Measurements from ENCODE around the gene CERS1. TPM values are rescaled to one million over a fixed set of nuclear protein-coding genes. Genes with fewer than 3 reads are reported as not detected.

The CERS1 gene
- total RNA-seq, 4 donors from 2014 or later = 0.39 to 0.57 TPM; not detected in 2

- intact Hi-C loops (cut with DNase I; ENCODE audit: low total_unique reads) = no loop called here
- TF ChIP-seq, protein P1, sequence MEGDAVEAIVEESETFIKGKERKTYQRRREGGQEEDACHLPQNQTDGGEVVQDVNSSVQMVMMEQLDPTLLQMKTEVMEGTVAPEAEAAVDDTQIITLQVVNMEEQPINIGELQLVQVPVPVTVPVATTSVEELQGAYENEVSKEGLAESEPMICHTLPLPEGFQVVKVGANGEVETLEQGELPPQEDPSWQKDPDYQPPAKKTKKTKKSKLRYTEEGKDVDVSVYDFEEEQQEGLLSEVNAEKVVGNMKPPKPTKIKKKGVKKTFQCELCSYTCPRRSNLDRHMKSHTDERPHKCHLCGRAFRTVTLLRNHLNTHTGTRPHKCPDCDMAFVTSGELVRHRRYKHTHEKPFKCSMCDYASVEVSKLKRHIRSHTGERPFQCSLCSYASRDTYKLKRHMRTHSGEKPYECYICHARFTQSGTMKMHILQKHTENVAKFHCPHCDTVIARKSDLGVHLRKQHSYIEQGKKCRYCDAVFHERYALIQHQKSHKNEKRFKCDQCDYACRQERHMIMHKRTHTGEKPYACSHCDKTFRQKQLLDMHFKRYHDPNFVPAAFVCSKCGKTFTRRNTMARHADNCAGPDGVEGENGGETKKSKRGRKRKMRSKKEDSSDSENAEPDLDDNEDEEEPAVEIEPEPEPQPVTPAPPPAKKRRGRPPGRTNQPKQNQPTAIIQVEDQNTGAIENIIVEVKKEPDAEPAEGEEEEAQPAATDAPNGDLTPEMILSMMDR (IDR thresholded peaks at IDR 0.05) = peak in 1 of 3 donors; percentile 53
- TF ChIP-seq POLR2A (IDR thresholded peaks at IDR 0.05) = no peak
- H3K4me3 ChIP-seq (ENCODE audit: low read depth, poor library complexity, severe bottlenecking) = no peak overlapping the region
- WGBS, 2 donors = 43 to 46% methylated on average over 35 to 38 of the region's 38 CpGs
- no peak for DNase-seq (ENCODE audit: low spot score in 2 of 2)
Observed at GRCh38 chr19:18865973-18866799, 29.8 kb downstream of the CERS1 start.

DNA sequence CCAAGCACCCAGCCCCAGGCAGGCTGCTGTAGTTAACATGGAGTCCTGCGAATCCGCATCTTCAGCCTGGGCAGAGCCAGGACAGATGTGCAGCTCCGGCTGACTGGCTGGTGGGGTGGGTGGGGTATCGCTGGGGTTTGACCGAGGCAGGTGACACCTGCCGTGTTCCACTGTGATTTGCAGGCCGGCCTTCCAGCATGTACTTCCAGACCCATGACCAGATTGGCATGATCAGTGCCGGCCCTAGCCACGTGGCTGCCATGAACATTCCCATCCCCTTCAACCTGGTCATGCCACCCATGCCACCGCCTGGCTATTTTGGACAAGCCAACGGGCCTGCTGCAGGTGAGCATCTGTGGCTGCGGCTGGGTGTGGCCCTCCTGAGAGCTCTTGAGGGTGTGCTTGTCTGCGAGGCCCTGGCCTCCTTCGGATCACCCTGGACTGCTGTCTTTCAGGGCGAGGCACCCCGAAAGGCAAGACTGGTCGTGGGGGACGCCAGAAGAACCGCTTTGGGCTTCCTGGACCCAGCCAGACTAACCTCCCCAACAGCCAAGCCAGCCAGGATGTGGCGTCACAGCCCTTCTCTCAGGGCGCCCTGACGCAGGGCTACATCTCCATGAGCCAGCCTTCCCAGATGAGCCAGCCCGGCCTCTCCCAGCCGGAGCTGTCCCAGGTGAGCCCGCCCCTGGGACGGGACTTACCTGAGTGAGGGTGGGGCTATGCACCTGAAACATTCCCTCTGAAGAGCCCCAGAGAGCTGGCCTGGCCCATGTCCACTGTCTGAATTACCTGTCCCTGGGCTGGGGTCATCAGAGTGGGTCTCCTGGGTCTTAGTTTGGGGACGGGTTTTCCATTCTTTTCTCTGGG is 30.6 kb downstream of the CERS1 start:
- no peak overlapping the region for H3K4me3 ChIP-seq (ENCODE audit: low read depth, poor library complexity, severe bottlenecking)
- intact Hi-C loops (cut with DNase I; ENCODE audit: low total_unique reads) = no loop called here
- TF ChIP-seq, protein P1 (IDR thresholded peaks at IDR 0.05) = no peak
- no peak for TF ChIP-seq POLR2A (IDR thresholded peaks at IDR 0.05)
- WGBS, 2 donors = 76 to 85% methylated on average over 13 to 24 of the region's 27 CpGs
- no peak for DNase-seq (ENCODE audit: low spot score in 2 of 2)

- intact Hi-C loops (cut with DNase I; ENCODE audit: low total_unique reads) = no loop called here
- 81 to 83% methylated on average over 10 to 11 of the region's 16 CpGs for WGBS, 2 donors
- TF ChIP-seq, protein P1 (IDR thresholded peaks at IDR 0.05) = no peak
- no peak for TF ChIP-seq POLR2A (IDR thresholded peaks at IDR 0.05)
- H3K4me3 ChIP-seq (ENCODE audit: low read depth, poor library complexity, severe bottlenecking) = no peak overlapping the region
- DNase-seq (ENCODE audit: low spot score in 2 of 2) = no peak
Observed at GRCh38 chr19:18863843-18864362, 32.1 kb downstream of the CERS1 start.

- H3K4me3 ChIP-seq (ENCODE audit: low read depth, poor library complexity, severe bottlenecking) = no peak overlapping the region
- DNase-seq (ENCODE audit: low spot score in 2 of 2) = no peak
- 84 to 88% methylated on average over 24 to 29 of the region's 33 CpGs for WGBS, 2 donors
- intact Hi-C loops (cut with DNase I; ENCODE audit: low total_unique reads) = no loop called here
- TF ChIP-seq, protein P1 (IDR thresholded peaks at IDR 0.05) = no peak
- TF ChIP-seq POLR2A (IDR thresholded peaks at IDR 0.05) = no peak
Observed at GRCh38 chr19:18862976-18863842, 32.7 kb downstream of the CERS1 start.

GRCh38 chr19:18861917-18862316 is 34.0 kb downstream of the CERS1 start:
- DNase-seq (ENCODE audit: low spot score in 2 of 2) = no peak
- TF ChIP-seq, protein P1 (IDR thresholded peaks at IDR 0.05) = no peak
- TF ChIP-seq POLR2A (IDR thresholded peaks at IDR 0.05) = no peak
- no peak overlapping the region for H3K4me3 ChIP-seq (ENCODE audit: low read depth, poor library complexity, severe bottlenecking)
- 90 to 93% methylated on average over 8 to 12 of the region's 12 CpGs for WGBS, 2 donors
- intact Hi-C loops (cut with DNase I; ENCODE audit: low total_unique reads) = no loop called here
